ENCODE results near the gene HAUS7.

Gene HAUS7

GRCh38 chrX:153511784-153512500 lies 41.6 kb upstream of the HAUS7 start (continued):
- TF ChIP-seq ZNF280D (tag by site-specific recombination; IDR thresholded peaks at IDR 0.05) (no peak), ZNF175 (tag by site-specific recombination; IDR thresholded peaks at IDR 0.05) (no peak), ZNF292 (tag by site-specific recombination; IDR thresholded peaks at IDR 0.05; ENCODE audit: borderline replicate concordance, low read depth) (no peak), ZBTB8A (tag by site-specific recombination; IDR thresholded peaks at IDR 0.05) (peak; percentile 67), ZNF133 (tag by site-specific recombination; IDR thresholded peaks at IDR 0.05) (no peak), ZNF792 (tag by site-specific recombination; IDR thresholded peaks at IDR 0.05) (no peak), ZNF324 (tag by site-specific recombination; IDR thresholded peaks at IDR 0.05) (no peak), ZNF664 (tag by site-specific recombination; IDR thresholded peaks at IDR 0.05) (no peak), ZNF677 (tag by site-specific recombination; IDR thresholded peaks at IDR 0.05) (no peak), ZNF335 (tag by site-specific recombination; conservative IDR thresholded peaks at IDR 0.05) (peak; percentile 29; the same call in 1 of the 2 replicates), ZNF138 (tag by site-specific recombination; IDR thresholded peaks at IDR 0.05; ENCODE audit: borderline replicate concordance) (no peak), ZNF639 (tag by site-specific recombination; IDR thresholded peaks at IDR 0.05) (no peak), ZNF585B (tag by site-specific recombination; IDR thresholded peaks at IDR 0.05) (no peak), ZNF362 (tag by site-specific recombination; IDR thresholded peaks at IDR 0.05) (no peak), ZNF513 (tag by site-specific recombination; IDR thresholded peaks at IDR 0.05) (no peak), TRIM28 (IDR thresholded peaks at IDR 0.05; ENCODE audit: borderline replicate concordance, low read length) (no peak), EGR2 (tag by site-specific recombination; IDR thresholded peaks at IDR 0.05; ENCODE audit: low read depth) (no peak), ZNF391 (tag by site-specific recombination; IDR thresholded peaks at IDR 0.05; ENCODE audit: borderline replicate concordance, low read depth) (no peak), ZNF654 (tag by site-specific recombination; IDR thresholded peaks at IDR 0.05; ENCODE audit: low read depth) (no peak), GLIS1 (tag by site-specific recombination; IDR thresholded peaks at IDR 0.05) (peak; percentile 16; the same call in 1 of the 2 replicates), RBAK (tag by site-specific recombination; IDR thresholded peaks at IDR 0.05) (no peak), ZNF157 (tag by site-specific recombination; IDR thresholded peaks at IDR 0.05) (no peak), KLF8 (tag by site-specific recombination; IDR thresholded peaks at IDR 0.05) (no peak), ZBTB1 (tag by site-specific recombination; IDR thresholded peaks at IDR 0.05) (no peak), ZNF169 (tag by site-specific recombination; IDR thresholded peaks at IDR 0.05) (no peak), ZNF529 (tag by site-specific recombination; IDR thresholded peaks at IDR 0.05; ENCODE audit: insufficient replicate concordance) (no peak), ZNF24 (tag by site-specific recombination; IDR thresholded peaks at IDR 0.05) (no peak), ZNF2 (tag by site-specific recombination; IDR thresholded peaks at IDR 0.05) (no peak), ZNF121 (tag by site-specific recombination; IDR thresholded peaks at IDR 0.05) (no peak), SCRT1 (tag by site-specific recombination; IDR thresholded peaks at IDR 0.05; ENCODE audit: borderline replicate concordance) (no peak)
- TF ChIP-seq, protein P1, sequence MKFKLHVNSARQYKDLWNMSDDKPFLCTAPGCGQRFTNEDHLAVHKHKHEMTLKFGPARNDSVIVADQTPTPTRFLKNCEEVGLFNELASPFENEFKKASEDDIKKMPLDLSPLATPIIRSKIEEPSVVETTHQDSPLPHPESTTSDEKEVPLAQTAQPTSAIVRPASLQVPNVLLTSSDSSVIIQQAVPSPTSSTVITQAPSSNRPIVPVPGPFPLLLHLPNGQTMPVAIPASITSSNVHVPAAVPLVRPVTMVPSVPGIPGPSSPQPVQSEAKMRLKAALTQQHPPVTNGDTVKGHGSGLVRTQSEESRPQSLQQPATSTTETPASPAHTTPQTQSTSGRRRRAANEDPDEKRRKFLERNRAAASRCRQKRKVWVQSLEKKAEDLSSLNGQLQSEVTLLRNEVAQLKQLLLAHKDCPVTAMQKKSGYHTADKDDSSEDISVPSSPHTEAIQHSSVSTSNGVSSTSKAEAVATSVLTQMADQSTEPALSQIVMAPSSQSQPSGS (tag by site-specific recombination; IDR thresholded peaks at IDR 0.05; ENCODE audit: low read depth), result no peak

All from HEK293 (cell line).